GM12865 (cell line): ENCODE measurements around the gene DCDC2.
"Not testable (repeated sequence)": the region's sequence is repeated elsewhere in the genome, so short reads cannot be mapped to it uniquely, and the experiment has no call there.

Experiments used
- DNase-seq: peaks from one replicate; pipeline ENCODE4 v3.0.0; 2010; ENCODE audit warnings: low read depth
- H3K4me3 ChIP-seq: 2 replicates; pipeline ENCODE4 v1.5.1; 2011; ENCODE audit warnings: mild to moderate bottlenecking, low read depth, low read length, control low read depth
- TF ChIP-seq, protein P1 (sequence below): IDR thresholded peaks from 2 replicates; pipeline ENCODE4 v1.5.1; 2011; ENCODE audit warnings: low read length, control low read depth, low read depth, inconsistent platforms; ENCODE audit not compliant: insufficient read depth; ENCODE audit errors: missing control alignments

The DCDC2 gene

DNA sequence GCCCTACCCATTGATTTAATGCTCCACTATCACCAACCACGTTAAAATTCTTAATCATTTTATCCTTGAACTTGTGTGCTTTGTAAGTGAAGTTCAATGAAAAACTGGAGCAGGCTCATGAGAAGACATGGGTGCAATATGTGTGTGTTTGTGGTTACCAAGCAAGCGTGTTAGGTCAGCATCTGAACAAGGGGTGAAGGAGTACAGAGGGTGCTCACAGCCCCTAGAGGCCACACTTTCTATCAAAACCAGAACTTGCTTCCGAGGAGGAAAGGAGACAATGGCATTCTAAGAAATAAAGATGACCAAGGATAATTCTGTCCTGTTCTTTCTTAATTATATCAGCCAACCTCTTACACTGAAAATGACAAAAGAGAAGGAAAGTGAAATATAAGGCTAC, 138.2 kb downstream of the DCDC2 start:
- no peak overlapping the region for H3K4me3 ChIP-seq
- DNase-seq, result no peak
- TF ChIP-seq, protein P1, sequence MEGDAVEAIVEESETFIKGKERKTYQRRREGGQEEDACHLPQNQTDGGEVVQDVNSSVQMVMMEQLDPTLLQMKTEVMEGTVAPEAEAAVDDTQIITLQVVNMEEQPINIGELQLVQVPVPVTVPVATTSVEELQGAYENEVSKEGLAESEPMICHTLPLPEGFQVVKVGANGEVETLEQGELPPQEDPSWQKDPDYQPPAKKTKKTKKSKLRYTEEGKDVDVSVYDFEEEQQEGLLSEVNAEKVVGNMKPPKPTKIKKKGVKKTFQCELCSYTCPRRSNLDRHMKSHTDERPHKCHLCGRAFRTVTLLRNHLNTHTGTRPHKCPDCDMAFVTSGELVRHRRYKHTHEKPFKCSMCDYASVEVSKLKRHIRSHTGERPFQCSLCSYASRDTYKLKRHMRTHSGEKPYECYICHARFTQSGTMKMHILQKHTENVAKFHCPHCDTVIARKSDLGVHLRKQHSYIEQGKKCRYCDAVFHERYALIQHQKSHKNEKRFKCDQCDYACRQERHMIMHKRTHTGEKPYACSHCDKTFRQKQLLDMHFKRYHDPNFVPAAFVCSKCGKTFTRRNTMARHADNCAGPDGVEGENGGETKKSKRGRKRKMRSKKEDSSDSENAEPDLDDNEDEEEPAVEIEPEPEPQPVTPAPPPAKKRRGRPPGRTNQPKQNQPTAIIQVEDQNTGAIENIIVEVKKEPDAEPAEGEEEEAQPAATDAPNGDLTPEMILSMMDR, result no peak

DNA sequence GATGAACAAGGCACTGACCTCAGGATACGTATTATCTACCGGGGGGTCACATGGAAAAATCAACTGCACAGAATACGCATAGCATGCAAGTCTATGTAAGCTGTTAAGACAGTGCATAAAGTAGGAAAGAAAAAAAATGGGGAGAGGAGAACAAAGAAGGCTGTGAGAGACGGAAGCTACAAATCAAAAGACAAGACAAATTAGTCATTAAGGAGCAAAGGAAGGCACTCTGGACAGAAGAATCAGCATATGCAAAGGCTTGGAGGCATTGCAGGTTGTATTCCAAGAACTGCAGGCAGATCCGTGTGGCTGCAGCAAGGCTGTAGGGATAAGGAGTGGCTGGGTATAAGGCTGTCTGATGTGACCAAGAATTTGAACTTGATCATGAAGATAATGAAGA, 142.9 kb downstream of the DCDC2 start:
- no peak for DNase-seq
- no peak overlapping the region for H3K4me3 ChIP-seq
- TF ChIP-seq, protein P1, result no peak

DNA sequence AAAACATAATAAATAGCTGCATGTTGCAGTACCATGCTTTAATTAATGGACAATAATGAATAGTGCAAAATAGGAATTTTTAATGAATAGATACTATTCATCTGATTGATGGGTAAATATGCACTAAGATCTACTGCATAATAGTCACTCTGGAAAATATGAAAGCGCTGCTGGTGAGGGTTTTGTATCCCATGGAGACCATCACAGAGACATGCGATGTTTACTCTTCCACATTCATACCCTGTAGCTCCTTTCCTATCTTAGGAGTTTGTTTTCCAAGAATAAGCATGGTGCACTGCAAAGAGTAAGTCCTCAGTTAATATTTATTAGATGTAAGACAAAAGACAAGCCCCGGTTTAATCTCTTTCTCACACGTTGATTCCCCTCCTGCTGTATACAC, 150.4 kb downstream of the DCDC2 start:
- no peak for DNase-seq
- TF ChIP-seq, protein P1, result no peak
- H3K4me3 ChIP-seq, result no peak overlapping the region

DNA sequence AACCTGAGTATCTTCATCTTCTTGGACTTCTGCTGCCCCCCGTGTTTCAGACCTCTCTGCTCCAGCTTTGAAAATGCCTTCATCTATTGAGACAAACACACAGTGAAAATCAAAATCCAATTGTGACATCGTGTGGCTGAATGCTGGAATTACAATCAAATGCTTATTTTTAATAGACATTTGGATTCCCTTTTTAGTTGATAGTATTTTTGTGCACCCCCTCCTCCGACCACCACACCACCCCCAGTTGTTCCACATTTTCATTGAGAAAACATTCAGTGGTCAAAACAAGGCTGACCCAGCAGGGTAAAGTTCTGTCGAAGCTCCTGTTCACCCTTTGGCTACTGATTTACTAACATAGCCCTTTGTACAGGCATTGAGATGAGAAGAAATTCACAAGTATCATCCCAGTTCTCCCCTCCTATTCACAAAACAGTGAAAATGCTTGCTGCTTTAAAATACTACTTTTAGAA, 152.8 kb downstream of the DCDC2 start:
- H3K4me3 ChIP-seq, result no peak overlapping the region
- TF ChIP-seq, protein P1, result peak; percentile 43
- peak; percentile 44 for DNase-seq

DNA sequence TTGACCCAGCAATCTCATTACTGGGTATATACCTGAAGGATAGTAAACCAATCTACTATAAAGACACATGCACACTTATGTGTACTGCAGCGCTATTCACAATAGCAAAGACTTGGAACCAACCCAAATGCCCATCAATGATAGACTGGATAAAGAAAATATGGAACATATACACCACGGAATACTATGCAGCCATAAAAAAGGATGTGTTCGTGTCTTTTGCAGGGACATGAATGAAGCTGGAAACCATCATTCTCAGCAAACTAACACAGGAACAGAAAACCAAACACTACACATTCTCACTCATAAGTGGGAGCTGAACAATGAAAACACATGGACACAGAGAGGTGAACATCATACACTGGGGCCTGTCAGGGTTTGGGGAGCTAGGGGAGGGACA, 153.7 kb downstream of the DCDC2 start:
- H3K4me3 ChIP-seq, DNase-seq: not testable (repeated sequence)

DNA sequence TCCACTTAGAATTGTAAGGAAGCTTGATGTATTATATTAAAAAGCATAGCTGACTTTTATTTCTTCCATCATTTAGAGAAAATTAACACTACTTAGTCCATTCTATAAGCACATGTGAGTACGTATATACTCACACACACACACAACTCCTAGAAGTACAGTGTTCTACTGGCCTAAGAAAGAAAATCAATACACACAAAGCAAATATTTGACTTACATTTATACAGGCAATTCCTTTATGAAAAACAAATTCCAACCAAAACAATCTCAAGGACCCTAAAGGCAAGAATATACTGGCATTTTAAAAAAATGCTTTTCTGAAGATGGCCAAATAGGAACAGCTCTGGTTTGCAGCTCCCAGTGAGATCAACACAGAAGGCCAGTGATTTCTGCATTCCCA, 160.0 kb downstream of the DCDC2 start:
- TF ChIP-seq, protein P1, result no peak
- H3K4me3 ChIP-seq, result no peak overlapping the region
- no peak for DNase-seq

DNA sequence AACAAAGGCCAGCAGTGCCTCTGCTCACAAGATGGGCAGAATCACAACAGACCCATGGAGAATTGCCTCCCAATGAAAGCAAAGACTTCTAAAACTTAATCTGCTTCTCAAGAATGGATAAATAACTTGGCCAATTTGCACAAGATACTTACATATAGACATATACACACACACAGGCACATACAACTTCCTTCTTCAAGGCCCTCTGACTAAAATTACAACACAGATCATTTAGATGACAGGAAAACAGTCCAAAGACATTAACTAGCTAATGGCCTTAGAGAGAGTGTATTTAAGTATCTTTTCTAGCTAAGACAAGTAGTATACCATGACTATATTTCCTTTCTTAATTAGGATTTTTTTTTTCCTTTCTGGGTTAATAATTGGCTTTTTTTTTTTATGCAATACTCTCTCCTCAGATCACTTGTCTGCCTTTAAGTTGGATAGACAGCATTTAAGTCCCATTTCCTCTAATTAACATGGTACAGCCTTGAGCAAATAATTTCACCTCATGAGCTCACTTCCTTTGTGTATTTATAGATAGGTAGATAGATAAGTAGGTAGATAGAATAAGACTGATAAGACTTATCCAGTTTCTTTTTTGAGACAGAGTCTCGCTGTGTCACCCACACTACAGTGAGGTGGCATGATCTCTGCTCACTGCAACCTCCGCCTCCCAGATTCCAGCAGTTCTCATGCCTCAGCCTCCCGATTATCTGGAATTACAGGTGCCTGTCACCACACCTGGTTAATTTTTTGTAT, 161.8 kb downstream of the DCDC2 start:
- DNase-seq, result no peak
- TF ChIP-seq, protein P1, result no peak

More for the DNA sequence above, 161.8 kb downstream of the DCDC2 start:
- H3K4me3 ChIP-seq, result no peak overlapping the region
